Spleen (tissue), 7 donors: Measurements from ENCODE around the gene KRTAP5-1.

Source experiments
- CTCF ChIP-seq, 11 experiments: fragments of 200-600 bp in 7 of 11; fragments of 450-650 bp in 4 of 11; sonication (generic) in 4 of 11; IDR thresholded peaks in 8 of 11; conservative IDR thresholded peaks in 3 of 11; 1 replicate in 7 of 11; 2 replicates in 4 of 11; pipeline versions ENCODE4 v1.4.0 to v1.8.0; 2016 to 2021; ENCODE audit warnings: antibody characterized with exemption in 11 of 11, inconsistent platforms in 4 of 11, mild to moderate bottlenecking in 1 of 11
- POLR2A ChIP-seq, 3 donors: fragments of 450-650 bp; IDR thresholded peaks; one replicate each; pipeline ENCODE4 v1.5.1; 2017; ENCODE audit warnings: antibody characterized with exemption in 3 of 3, mild to moderate bottlenecking in 1 of 3
- donor health status: DM: no; HTN: no; CAD: no; lungs with moderate emphysema.
- donor health status: DM: no; HTN: no; CAD: no.
- donor health status: DM: no; HTN: no; CAD: no.

GRCh38 chr11:1563149-1563638, 21.9 kb downstream of the KRTAP5-1 start:
- TF ChIP-seq POLR2A (IDR thresholded peaks at IDR 0.05) (no peak), CTCF (IDR thresholded peaks at IDR 0.05 in 8 of 11, conservative IDR thresholded peaks at IDR 0.05 in 3 of 11) (no peak)
